Body of pancreas (tissue), 4 donors: ENCODE results near the gene CACNA1C.

Experiments used
- CTCF ChIP-seq, 7 experiments: fragments of 450-650 bp in 4 of 7; fragments of 200-600 bp in 3 of 7; sonication (generic) in 3 of 7; IDR thresholded peaks; one replicate each; pipeline ENCODE4 v1.5.1; 2016 to 2019; ENCODE audit warnings: antibody characterized with exemption in 7 of 7
- POLR2A ChIP-seq, 3 donors: fragments of 450-650 bp; IDR thresholded peaks; one replicate each; pipeline ENCODE4 v1.6.1; 2016; ENCODE audit warnings: antibody characterized with exemption in 3 of 3, mild to moderate bottlenecking in 2 of 3

- no peak for TF ChIP-seq POLR2A (IDR thresholded peaks at IDR 0.05)
- no peak for TF ChIP-seq CTCF (IDR thresholded peaks at IDR 0.05)
Observed at GRCh38 chr12:2179953-2180736, 127.4 kb downstream of the CACNA1C start.
